ENCODE results near the gene ID2.

The ID2 gene

GRCh38 chr2:8638327-8638726 lies 43.5 kb upstream of the ID2 start:
- TF ChIP-seq Cebpa-rat (IDR thresholded peaks at IDR 0.05): no peak
- H3K9ac ChIP-seq: no peak overlapping the region

GRCh38 chr2:8639122-8639635 lies 42.7 kb upstream of the ID2 start:
- TF ChIP-seq Cebpa-rat (IDR thresholded peaks at IDR 0.05): no peak
- Histone ChIP-seq H3K4me1 (peaks cover 0 to 3% (median 0%) of the 10 kb centered on the region in 10 experiments; a peak in 4 of 20 replicates), H3K9ac (no peak overlapping the region), H3K4me3 (no peak overlapping the region), H4K20me1 (no peaks in the 10 kb centered on the region), H3K27me3 (no peaks in the 10 kb centered on the region), H3K4me2 (no peak overlapping the region), H3K27ac (no peak overlapping the region), H3K9me3 (replicated peaks in 1 of 11) (no peaks in the 10 kb centered on the region), H3K36me3 (no peaks in the 10 kb centered on the region)

More at GRCh38 chr2:8638327-8638726, 43.5 kb upstream of the ID2 start:
- H3K4me2 ChIP-seq: no peak overlapping the region
- H3K4me3 ChIP-seq: no peak overlapping the region
- H4K20me1 ChIP-seq: no peaks in the 10 kb centered on the region
- H3K9me3 ChIP-seq (replicated peaks in 1 of 11): no peaks in the 10 kb centered on the region
- H3K4me1 ChIP-seq: peaks cover 4 to 11% (median 7%) of the 10 kb centered on the region in 10 experiments; a peak in 17 of 20 replicates
- H3K36me3 ChIP-seq: no peaks in the 10 kb centered on the region
- no peaks in the 10 kb centered on the region for H3K27me3 ChIP-seq
- no peak overlapping the region for H3K27ac ChIP-seq

DNA sequence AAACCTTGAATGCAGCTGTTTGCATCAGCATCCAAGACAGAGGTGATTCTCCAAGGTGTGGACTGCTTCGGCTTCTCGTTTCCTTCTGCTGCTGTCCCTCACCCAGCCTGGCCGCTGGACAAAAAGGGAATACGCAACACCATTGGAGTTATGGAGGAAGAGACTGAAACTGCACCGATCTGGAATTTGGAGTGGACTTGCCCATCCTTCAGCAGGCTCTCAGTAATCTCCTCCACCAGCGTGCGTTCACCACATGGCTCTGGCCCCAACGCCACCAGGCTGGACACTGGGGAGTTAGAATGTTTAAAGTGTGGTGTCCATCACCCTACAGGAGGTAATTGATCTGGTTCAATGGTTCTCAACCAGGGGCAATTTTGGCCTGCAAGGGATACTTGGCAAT lies 41.4 kb upstream of the ID2 start:
- H3K4me1 ChIP-seq: peaks cover 0 to 8% (median 5%) of the 10 kb centered on the region in 10 experiments; a peak in 10 of 20 replicates
- H3K4me2 ChIP-seq: no peak overlapping the region
- no peaks in the 10 kb centered on the region for H4K20me1 ChIP-seq
- H3K9me3 ChIP-seq (replicated peaks in 1 of 11): peaks cover 3 to 12% (median 10%) of the 10 kb centered on the region in 11 experiments; a peak in 19 of 22 replicates
- no peak overlapping the region for H3K4me3 ChIP-seq
- H3K27me3 ChIP-seq: no peaks in the 10 kb centered on the region
- no peaks in the 10 kb centered on the region for H3K36me3 ChIP-seq
- H3K27ac ChIP-seq: no peak overlapping the region
- no peak overlapping the region for H3K9ac ChIP-seq
- no peak for TF ChIP-seq Cebpa-rat (IDR thresholded peaks at IDR 0.05)

GRCh38 chr2:8641301-8641965 lies 40.4 kb upstream of the ID2 start:
- Histone ChIP-seq H3K27me3 (no peaks in the 10 kb centered on the region), H3K27ac (no peak overlapping the region), H3K4me1 (peaks cover 0 to 8% (median 5%) of the 10 kb centered on the region in 10 experiments; a peak in 10 of 20 replicates), H3K9me3 (replicated peaks in 1 of 11) (peaks cover 12 to 21% (median 19%) of the 10 kb centered on the region in 11 experiments), H4K20me1 (no peaks in the 10 kb centered on the region), H3K36me3 (no peaks in the 10 kb centered on the region), H3K9ac (no peak overlapping the region), H3K4me3 (no peak overlapping the region), H3K4me2 (no peak overlapping the region)
- no peak for TF ChIP-seq Cebpa-rat (IDR thresholded peaks at IDR 0.05)

- H4K20me1 ChIP-seq: no peaks in the 10 kb centered on the region
- peaks cover 0 to 9% (median 0%) of the 10 kb centered on the region in 11 experiments; a peak in 3 of 22 replicates for H3K36me3 ChIP-seq
- no peak overlapping the region for H3K27ac ChIP-seq
- no peak for TF ChIP-seq Cebpa-rat (IDR thresholded peaks at IDR 0.05)
- no peaks in the 10 kb centered on the region for H3K27me3 ChIP-seq
- H3K4me2 ChIP-seq: no peak overlapping the region
- H3K9ac ChIP-seq: no peak overlapping the region
- peaks cover 23 to 32% (median 30%) of the 10 kb centered on the region in 11 experiments for H3K9me3 ChIP-seq (replicated peaks in 1 of 11)
- H3K4me3 ChIP-seq: no peak overlapping the region
- H3K4me1 ChIP-seq: peaks cover 0 to 8% (median 5%) of the 10 kb centered on the region in 10 experiments; a peak in 10 of 20 replicates
Measured at GRCh38 chr2:8642366-8643068, 39.3 kb upstream of the ID2 start.

- Histone ChIP-seq H3K4me2 (no peak overlapping the region), H4K20me1 (no peaks in the 10 kb centered on the region), H3K9ac (no peak overlapping the region), H3K27ac (peak overlapping the region in 2 of 11 experiments; percentile 22 to 25; a peak in 1 of 22 replicates), H3K4me3 (no peak overlapping the region), H3K4me1 (peaks cover 0 to 8% (median 5%) of the 10 kb centered on the region in 10 experiments; a peak in 10 of 20 replicates), H3K36me3 (peaks cover 0 to 12% (median 0%) of the 10 kb centered on the region in 11 experiments; a peak in 3 of 22 replicates), H3K9me3 (replicated peaks in 1 of 11) (peaks cover 32 to 41% (median 39%) of the 10 kb centered on the region in 11 experiments), H3K27me3 (no peaks in the 10 kb centered on the region)
- no peak for TF ChIP-seq Cebpa-rat (IDR thresholded peaks at IDR 0.05)
Measured at GRCh38 chr2:8643250-8643995, 38.4 kb upstream of the ID2 start.

DNA sequence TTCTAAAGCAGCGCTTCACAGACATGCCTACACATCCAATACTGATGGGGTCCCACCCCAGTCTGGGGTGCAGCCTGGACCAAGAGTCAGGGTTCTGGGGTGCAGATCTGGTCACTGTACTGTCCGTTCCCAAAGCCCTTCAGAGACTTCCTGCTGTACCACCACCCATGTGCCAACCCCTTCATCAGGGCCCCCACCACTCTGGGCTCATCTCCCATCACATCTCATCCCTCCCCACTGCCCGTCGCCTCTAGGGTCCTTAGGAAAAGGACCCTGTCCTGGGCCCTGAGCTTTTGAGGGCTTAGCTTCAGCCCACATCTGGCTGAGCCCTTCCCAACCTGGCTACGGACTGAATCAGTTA lies 37.9 kb upstream of the ID2 start:
- no peak overlapping the region for H3K4me3 ChIP-seq

GRCh38 chr2:8644605-8645175 lies 37.2 kb upstream of the ID2 start:
- Histone ChIP-seq H3K36me3 (peaks cover 0 to 12% (median 0%) of the 10 kb centered on the region in 11 experiments; a peak in 3 of 22 replicates), H3K4me1 (peaks cover 0 to 8% (median 5%) of the 10 kb centered on the region in 10 experiments; a peak in 10 of 20 replicates), H3K9ac (no peak overlapping the region; a peak in 1 of 22 replicates), H3K4me3 (no peak overlapping the region), H4K20me1 (no peaks in the 10 kb centered on the region), H3K27me3 (no peaks in the 10 kb centered on the region), H3K4me2 (peak overlapping the region in 8 of 11 experiments; percentile 10 to 60 (median 30); a peak in 12 of 22 replicates), H3K27ac (peak overlapping the region in 4 of 11 experiments; percentile 27 to 44 (median 40); a peak in 7 of 22 replicates), H3K9me3 (replicated peaks in 1 of 11) (peaks cover 37 to 46% (median 44%) of the 10 kb centered on the region in 11 experiments)
- TF ChIP-seq Cebpa-rat (IDR thresholded peaks at IDR 0.05): peak in 1 of 11 experiments; percentile 24; a peak in 1 of 22 replicates

More for the DNA sequence above, 37.9 kb upstream of the ID2 start:
- Histone ChIP-seq H3K9me3 (replicated peaks in 1 of 11) (peaks cover 37 to 46% (median 44%) of the 10 kb centered on the region in 11 experiments), H4K20me1 (no peaks in the 10 kb centered on the region), H3K36me3 (peaks cover 0 to 12% (median 0%) of the 10 kb centered on the region in 11 experiments; a peak in 3 of 22 replicates), H3K4me1 (peaks cover 0 to 8% (median 5%) of the 10 kb centered on the region in 10 experiments; a peak in 10 of 20 replicates), H3K9ac (no peak overlapping the region), H3K27me3 (no peaks in the 10 kb centered on the region), H3K27ac (peak overlapping the region in 4 of 11 experiments; percentile 12 to 25 (median 22); a peak in 3 of 22 replicates), H3K4me2 (no peak overlapping the region)
- no peak for TF ChIP-seq Cebpa-rat (IDR thresholded peaks at IDR 0.05)

Data from BLaER1 treated with 17β-estradiol and CSF1 and Interleukin-3, amounts not matched to agents 10 nM and 100 nM (cell line).